Measurements from ENCODE around the gene BIRC7.

DNA sequence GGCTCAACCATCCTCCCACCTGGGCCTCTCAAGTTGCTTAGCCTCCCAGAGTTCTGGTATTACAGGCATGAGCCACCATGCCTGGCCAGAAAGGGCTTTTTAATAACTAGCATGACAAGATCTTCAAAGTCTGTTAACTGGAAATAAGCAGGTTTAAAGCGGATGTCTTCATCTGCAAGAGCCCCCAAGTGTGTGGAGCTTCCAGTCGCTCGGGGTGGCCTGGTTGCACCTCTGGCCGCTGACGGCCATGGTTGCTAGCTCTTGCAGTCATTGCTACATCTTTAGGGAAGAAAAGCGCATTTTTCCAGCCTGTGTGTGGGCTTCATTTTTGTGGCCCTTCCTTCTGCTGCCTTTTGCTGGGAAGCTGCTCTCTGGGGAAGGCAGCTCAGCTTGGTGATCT lies 44.7 kb downstream of the BIRC7 start:
- TF ChIP-seq NR3C1 (CRISPR knock-in tag; conservative IDR thresholded peaks at IDR 0.05; ENCODE audit: low read depth) (no peak), RELA (CRISPR knock-in tag; IDR thresholded peaks at IDR 0.05; ENCODE audit: borderline replicate concordance) (no peak), ZNF232 (CRISPR knock-in tag; IDR thresholded peaks at IDR 0.05) (no peak), ZNF396 (CRISPR knock-in tag; IDR thresholded peaks at IDR 0.05; ENCODE audit: borderline replicate concordance) (no peak), FOXJ3 (CRISPR knock-in tag; IDR thresholded peaks at IDR 0.05; ENCODE audit: borderline replicate concordance) (no peak), NFE2L1 (CRISPR knock-in tag; IDR thresholded peaks at IDR 0.05) (no peak), MAX (CRISPR knock-in tag; IDR thresholded peaks at IDR 0.05) (no peak)
- TF ChIP-seq, protein P1, sequence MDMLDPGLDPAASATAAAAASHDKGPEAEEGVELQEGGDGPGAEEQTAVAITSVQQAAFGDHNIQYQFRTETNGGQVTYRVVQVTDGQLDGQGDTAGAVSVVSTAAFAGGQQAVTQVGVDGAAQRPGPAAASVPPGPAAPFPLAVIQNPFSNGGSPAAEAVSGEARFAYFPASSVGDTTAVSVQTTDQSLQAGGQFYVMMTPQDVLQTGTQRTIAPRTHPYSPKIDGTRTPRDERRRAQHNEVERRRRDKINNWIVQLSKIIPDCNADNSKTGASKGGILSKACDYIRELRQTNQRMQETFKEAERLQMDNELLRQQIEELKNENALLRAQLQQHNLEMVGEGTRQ (CRISPR knock-in tag; IDR thresholded peaks at IDR 0.05) = no peak
- TF ChIP-seq, protein P2, sequence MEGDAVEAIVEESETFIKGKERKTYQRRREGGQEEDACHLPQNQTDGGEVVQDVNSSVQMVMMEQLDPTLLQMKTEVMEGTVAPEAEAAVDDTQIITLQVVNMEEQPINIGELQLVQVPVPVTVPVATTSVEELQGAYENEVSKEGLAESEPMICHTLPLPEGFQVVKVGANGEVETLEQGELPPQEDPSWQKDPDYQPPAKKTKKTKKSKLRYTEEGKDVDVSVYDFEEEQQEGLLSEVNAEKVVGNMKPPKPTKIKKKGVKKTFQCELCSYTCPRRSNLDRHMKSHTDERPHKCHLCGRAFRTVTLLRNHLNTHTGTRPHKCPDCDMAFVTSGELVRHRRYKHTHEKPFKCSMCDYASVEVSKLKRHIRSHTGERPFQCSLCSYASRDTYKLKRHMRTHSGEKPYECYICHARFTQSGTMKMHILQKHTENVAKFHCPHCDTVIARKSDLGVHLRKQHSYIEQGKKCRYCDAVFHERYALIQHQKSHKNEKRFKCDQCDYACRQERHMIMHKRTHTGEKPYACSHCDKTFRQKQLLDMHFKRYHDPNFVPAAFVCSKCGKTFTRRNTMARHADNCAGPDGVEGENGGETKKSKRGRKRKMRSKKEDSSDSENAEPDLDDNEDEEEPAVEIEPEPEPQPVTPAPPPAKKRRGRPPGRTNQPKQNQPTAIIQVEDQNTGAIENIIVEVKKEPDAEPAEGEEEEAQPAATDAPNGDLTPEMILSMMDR (IDR thresholded peaks at IDR 0.05) = no peak

All from WTC11 (cell line).